Ovary (tissue), 9 donors: ENCODE data around the gene WDFY1. TPM values are rescaled to one million over a fixed set of nuclear protein-coding genes. Genes with fewer than 3 reads are reported as not detected.

ENCODE experiments used
- DNase-seq, 5 donors: peaks; one replicate each; pipeline ENCODE4 v3.0.0-alpha.2; 2019 to 2020
- H3K27ac ChIP-seq, 2 donors: fragments of 200-600 bp; one replicate each; pipeline versions ENCODE4 v1.5.1 to v1.8.0; 2019 to 2022
- H3K27me3 ChIP-seq: fragments of 200-600 bp; one replicate; pipeline ENCODE4 v1.8.0; 2022
- H3K36me3 ChIP-seq: fragments of 200-600 bp; sonication (generic); one replicate; pipeline ENCODE4 v1.5.1; 2019
- H3K4me1 ChIP-seq: one replicate; pipeline ENCODE4 v1.8.1; 2013; ENCODE audit warnings: mild to moderate bottlenecking, moderate library complexity; ENCODE audit not compliant: insufficient read depth
- H3K4me3 ChIP-seq: fragments of 200-600 bp; sonication (generic); one replicate; pipeline ENCODE4 v1.5.1; 2017
- H3K9me3 ChIP-seq, 2 donors: fragments of 200-600 bp in 1 of 2; sonication (generic) in 1 of 2; one replicate each; pipeline versions ENCODE4 v1.5.1 to v1.8.1; 2013 to 2019; ENCODE audit warnings: mild to moderate bottlenecking in 1 of 2, moderate library complexity in 1 of 2
- EP300 ChIP-seq: sonication (generic); formaldehyde crosslinking; IDR thresholded peaks from one replicate; pipeline ENCODE4 v1.6.1; 2017; ENCODE audit warnings: antibody characterized with exemption
- POLR2A ChIP-seq: fragments of 450-650 bp; IDR thresholded peaks from one replicate; pipeline ENCODE4 v1.6.1; 2017; ENCODE audit warnings: antibody characterized with exemption, mild to moderate bottlenecking, moderate library complexity
- WGBS, 3 donors: extraction: QIAGEN DNeasy Blood & Tissue Kit in 1 of 3; methylation state at CpG; one replicate each; pipeline versions ENCODE4 v1.1.5 to v1.1.7; 2013 to 2017; 5-methylcytosine and 5-hydroxymethylcytosine counted together
- intact Hi-C, 4 donors: fragments of 100-400 bp; cut with DNase I; formaldehyde crosslinking; loops; one replicate each; pipeline versions ENCODE4 v1.11.0 to v1.15.1; 2022 to 2023
- polyA plus RNA-seq, 2 donors: library from polyadenylated mRNA; stranded (reverse); fragments of 200-250 nt in 1 of 2; fragments of 350-450 nt in 1 of 2; fragmentation: Illumina TruSeq in 1 of 2; extraction: RNeasy Lipid Tissue Mini Kit (QIAGEN cat#74804) in 1 of 2; gene quantifications; one replicate each; pipeline ENCODE4 v1.2.3, GENCODE V29; 2013 to 2014
- total RNA-seq, 7 donors: library from RNA; depleted of rRNA in 2 of 7; stranded (reverse); fragments of >200 nt in 2 of 7; fragmentation: NEBNext Ultra II Directional in 3 of 7; extraction: Animal tissue kit (Norgen Biotek cat#: 25700) in 3 of 7; gene quantifications; one replicate each; pipeline versions ENCODE4 v1.1.0 to v1.2.4, GENCODE V29; 2016 to 2023
- TF ChIP-seq, protein P1 (sequence below), 3 donors: fragments of 450-650 bp in 2 of 3; fragments of 200-600 bp in 1 of 3; IDR thresholded peaks; one replicate each; pipeline versions ENCODE4 v1.5.1 to v1.8.0; 2016 to 2022; ENCODE audit warnings: antibody characterized with exemption in 3 of 3, mild to moderate bottlenecking in 1 of 3
- donor health status: DM: no; HTN: no; CAD: no; lungs with moderate emphysema.
- donor health status: DM: no; HTN: no; CAD: no.
- donor health status: Bipolar disorder and iron deficiency.
- donor health status: DM: yes; HTN: yes; CAD: no.
- donor health status: DM: no; HTN: no; CAD: no.
- donor health status: DM: yes; HTN: yes; CAD: no.

WDFY1 gene
- total and polyA plus RNA-seq, 9 donors, result 21.2 to 50.1 (median 39.6) TPM

DNA sequence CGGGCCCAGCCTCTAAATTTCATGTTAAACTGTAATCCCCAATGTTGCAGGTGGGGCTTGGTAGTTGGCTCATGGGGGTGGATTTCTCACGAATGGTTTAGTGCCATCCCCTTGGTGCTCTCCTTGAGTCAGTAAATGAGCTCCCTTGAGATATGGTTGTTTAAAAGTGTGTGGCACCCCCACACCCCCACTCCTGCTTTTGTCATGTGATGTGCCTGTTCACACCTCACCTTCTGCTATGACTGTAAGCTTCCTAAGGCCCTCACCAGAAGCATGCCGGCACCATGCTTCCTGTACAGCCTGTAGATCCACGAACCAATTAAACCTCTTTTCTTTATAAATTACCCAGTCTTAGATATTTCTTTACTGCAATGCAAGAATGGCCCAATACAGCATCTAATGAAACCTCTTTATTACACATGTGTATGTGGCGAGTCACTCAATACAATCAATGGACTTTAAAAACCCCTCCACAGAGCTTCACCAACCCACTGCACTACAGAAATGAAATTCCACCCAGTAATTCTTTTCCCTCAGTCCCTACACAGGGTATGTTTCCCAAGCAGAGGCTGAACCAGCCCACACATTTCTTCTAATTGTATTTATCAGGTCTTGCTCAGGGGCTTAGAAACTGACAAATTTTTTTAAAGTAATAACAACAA, 47.3 kb downstream of the WDFY1 start:
- no peak for DNase-seq
- no peaks in the 10 kb centered on the region for H3K9me3 ChIP-seq
- no peak overlapping the region for H3K27ac ChIP-seq
- TF ChIP-seq, protein P1, sequence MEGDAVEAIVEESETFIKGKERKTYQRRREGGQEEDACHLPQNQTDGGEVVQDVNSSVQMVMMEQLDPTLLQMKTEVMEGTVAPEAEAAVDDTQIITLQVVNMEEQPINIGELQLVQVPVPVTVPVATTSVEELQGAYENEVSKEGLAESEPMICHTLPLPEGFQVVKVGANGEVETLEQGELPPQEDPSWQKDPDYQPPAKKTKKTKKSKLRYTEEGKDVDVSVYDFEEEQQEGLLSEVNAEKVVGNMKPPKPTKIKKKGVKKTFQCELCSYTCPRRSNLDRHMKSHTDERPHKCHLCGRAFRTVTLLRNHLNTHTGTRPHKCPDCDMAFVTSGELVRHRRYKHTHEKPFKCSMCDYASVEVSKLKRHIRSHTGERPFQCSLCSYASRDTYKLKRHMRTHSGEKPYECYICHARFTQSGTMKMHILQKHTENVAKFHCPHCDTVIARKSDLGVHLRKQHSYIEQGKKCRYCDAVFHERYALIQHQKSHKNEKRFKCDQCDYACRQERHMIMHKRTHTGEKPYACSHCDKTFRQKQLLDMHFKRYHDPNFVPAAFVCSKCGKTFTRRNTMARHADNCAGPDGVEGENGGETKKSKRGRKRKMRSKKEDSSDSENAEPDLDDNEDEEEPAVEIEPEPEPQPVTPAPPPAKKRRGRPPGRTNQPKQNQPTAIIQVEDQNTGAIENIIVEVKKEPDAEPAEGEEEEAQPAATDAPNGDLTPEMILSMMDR (IDR thresholded peaks at IDR 0.05), result no peak
- no peak for TF ChIP-seq EP300
- no peak for TF ChIP-seq POLR2A
- no peak overlapping the region for H3K4me3 ChIP-seq
- intact Hi-C loops, result no loop called here
- no peaks in the 10 kb centered on the region for H3K4me1 ChIP-seq
- WGBS, 3 donors, result 96 to 97% (median 96%) methylated on average over 5 of the region's 5 CpGs
- no peaks in the 10 kb centered on the region for H3K36me3 ChIP-seq
- no peaks in the 10 kb centered on the region for H3K27me3 ChIP-seq

DNA sequence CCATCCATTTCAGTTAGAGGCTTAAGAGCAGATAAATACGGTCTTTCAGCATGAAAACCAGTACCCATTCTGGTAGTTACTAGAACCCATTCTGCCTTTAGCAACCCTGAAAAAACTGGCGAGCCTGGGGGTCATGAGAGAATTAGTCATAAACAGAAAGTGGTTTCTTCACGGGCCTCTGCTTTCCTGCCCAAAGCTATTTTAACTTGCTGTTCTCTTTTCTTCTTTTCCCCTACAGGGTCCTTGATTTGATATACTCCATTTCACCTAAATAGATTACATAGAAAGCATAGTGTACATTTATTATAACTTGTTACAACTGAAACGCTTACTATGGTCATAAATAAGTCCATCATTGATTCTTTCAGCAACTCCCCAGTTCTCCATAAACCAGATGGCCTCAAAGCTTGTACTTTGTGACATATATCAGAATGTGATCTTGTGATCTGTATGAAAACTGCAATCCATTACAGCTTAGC, 48.3 kb downstream of the WDFY1 start:
- Histone ChIP-seq H3K9me3 (no peaks in the 10 kb centered on the region), H3K27me3 (no peaks in the 10 kb centered on the region), H3K4me3 (no peak overlapping the region), H3K27ac (no peak overlapping the region), H3K4me1 (no peaks in the 10 kb centered on the region), H3K36me3 (no peaks in the 10 kb centered on the region)
- 49 to 63% (median 63%) methylated on average over 4 of the region's 4 CpGs for WGBS, 3 donors
- DNase-seq, result no peak
- intact Hi-C loops, result no loop called here
- TF ChIP-seq POLR2A (no peak), EP300 (no peak)
- TF ChIP-seq, protein P1 (IDR thresholded peaks at IDR 0.05), result no peak

DNA sequence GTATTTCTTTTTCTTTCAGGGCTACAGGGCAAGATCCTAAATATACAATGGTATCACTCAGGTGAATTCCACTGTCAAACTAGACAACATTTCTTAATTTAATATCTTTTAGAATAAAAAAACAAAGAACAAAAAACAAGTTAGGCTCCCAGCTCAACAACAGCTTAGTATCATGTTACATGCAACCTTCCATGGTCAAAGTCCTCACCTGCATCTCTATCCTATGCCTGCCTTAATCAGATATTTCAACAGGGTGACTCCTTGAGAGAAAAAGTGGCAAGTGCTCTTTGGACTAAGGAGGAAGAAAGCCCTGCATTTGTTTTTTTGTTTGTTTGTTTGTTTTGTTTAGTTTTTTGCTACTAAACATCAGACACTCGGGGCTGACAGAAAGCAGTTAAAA, 50.2 kb downstream of the WDFY1 start:
- H3K36me3 ChIP-seq, result no peaks in the 10 kb centered on the region
- no peaks in the 10 kb centered on the region for H3K9me3 ChIP-seq
- no peaks in the 10 kb centered on the region for H3K4me1 ChIP-seq
- H3K27ac ChIP-seq, result no peak overlapping the region
- WGBS, 3 donors, result 89 to 100% (median 90%) methylated on average over 1 of the region's 1 CpG
- no peaks in the 10 kb centered on the region for H3K27me3 ChIP-seq
- no peak overlapping the region for H3K4me3 ChIP-seq
- intact Hi-C loops, result no loop called here
- no peak for DNase-seq
- TF ChIP-seq EP300 (no peak), POLR2A (no peak)
- TF ChIP-seq, protein P1 (IDR thresholded peaks at IDR 0.05), result no peak

DNA sequence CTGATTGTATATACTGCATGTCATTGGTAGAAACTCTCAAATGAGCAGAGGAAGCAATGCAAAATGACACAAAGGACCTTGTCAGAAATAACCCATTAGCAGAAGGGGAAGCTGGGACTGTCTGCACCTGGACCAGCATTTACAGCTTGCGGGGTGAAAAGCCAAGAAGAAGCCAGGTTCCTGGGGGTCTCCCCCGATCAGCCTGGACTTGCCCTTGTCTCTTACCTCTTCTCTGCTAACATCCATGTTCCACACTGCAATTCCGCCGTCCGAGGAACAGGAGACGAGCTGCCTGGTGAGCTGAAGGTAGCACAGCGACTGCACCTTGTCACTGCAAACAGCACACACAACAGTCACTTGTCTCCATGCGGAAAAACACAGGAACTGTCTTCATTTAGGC, 51.1 kb downstream of the WDFY1 start:
- Histone ChIP-seq H3K9me3 (no peaks in the 10 kb centered on the region), H3K36me3 (no peaks in the 10 kb centered on the region), H3K27ac (no peak overlapping the region), H3K4me1 (no peaks in the 10 kb centered on the region), H3K27me3 (no peaks in the 10 kb centered on the region), H3K4me3 (no peak overlapping the region)
- intact Hi-C loops, result no loop called here
- WGBS, 3 donors, result 94 to 96% (median 94%) methylated on average over 8 of the region's 8 CpGs
- no peak for DNase-seq
- TF ChIP-seq, protein P1 (IDR thresholded peaks at IDR 0.05), result no peak
- TF ChIP-seq EP300 (no peak), POLR2A (no peak)
